B cell (primary cell): ENCODE results near the gene ANXA4. TPM values are rescaled to one million over a fixed set of nuclear protein-coding genes. Genes with fewer than 3 reads are reported as not detected.

Source experiments
- ATAC-seq: fragments of 200-7000 bp; cut with Tn5 transposase; one replicate; pipeline ENCODE4 v1.10.0; 2021; ENCODE audit warnings: low read depth, mild to moderate bottlenecking, moderate number of reproducible peaks, moderate library complexity
- CTCF ChIA-PET: fragments of 350-600 bp; sonication (Branson Sonifier 250); formaldehyde crosslinking; loops from one replicate; lab custom pipeline; 2021; ENCODE audit warnings: antibody characterized with exemption, inconsistent platforms; lab: Charles Lee
- POLR2A ChIA-PET: fragments of 350-600 bp; sonication (Branson Sonifier 250); formaldehyde crosslinking; loops from one replicate; lab custom pipeline; 2021; ENCODE audit warnings: antibody characterized with exemption; lab: Charles Lee
- DNase-seq: peaks from one replicate; pipeline ENCODE4 v3.0.0; 2013
- H2AFZ ChIP-seq: 2 replicates; pipeline ENCODE4 v1.6.1; 2012; ENCODE audit warnings: mild to moderate bottlenecking, low read depth, low read length; ENCODE audit not compliant: insufficient read depth, poor library complexity, severe bottlenecking
- H3K27ac ChIP-seq, 2 donors: 1 replicate in 1 of 2; 2 replicates in 1 of 2; pipeline ENCODE4 v1.5.1; 2012 to 2013; ENCODE audit warnings: low read length in 2 of 2, mild to moderate bottlenecking in 2 of 2, moderate library complexity in 1 of 2
- H3K27me3 ChIP-seq, 4 experiments: fragments of 200-600 bp in 1 of 4; sonication (generic) in 1 of 4; replicated peaks in 1 of 4; 1 replicate in 2 of 4; 2 replicates in 2 of 4; pipeline versions ENCODE4 v1.6.1 to v1.7.0; 2013 to 2016; ENCODE audit warnings: low read length in 3 of 4, mild to moderate bottlenecking in 2 of 4, mixed read lengths in 1 of 4, moderate library complexity in 1 of 4; ENCODE audit not compliant: insufficient read depth in 4 of 4, control insufficient read depth in 3 of 4; ENCODE audit errors: control extremely low read depth in 1 of 4
- H3K36me3 ChIP-seq, 2 experiments: replicated peaks in 1 of 2; 1 replicate in 1 of 2; 2 replicates in 1 of 2; pipeline versions ENCODE4 v1.6.1 to v1.7.1; 2013; ENCODE audit warnings: low read length in 1 of 2; ENCODE audit not compliant: insufficient read depth in 2 of 2, control insufficient read depth in 1 of 2; ENCODE audit errors: control extremely low read depth in 1 of 2, extremely low read depth in 1 of 2
- H3K4me1 ChIP-seq, 2 donors: fragments of 200-600 bp in 1 of 2; sonication (generic) in 1 of 2; 1 replicate in 1 of 2; 2 replicates in 1 of 2; pipeline versions ENCODE4 v1.5.1 to v1.6.1; 2013 to 2017; ENCODE audit warnings: low read length in 2 of 2; ENCODE audit not compliant: control insufficient read depth in 2 of 2, insufficient read depth in 2 of 2
- H3K4me2 ChIP-seq: replicated peaks from 2 replicates; pipeline ENCODE3; 2012; ENCODE audit warnings: mild to moderate bottlenecking, low read depth, low read length; ENCODE audit not compliant: poor library complexity, severe bottlenecking
- H3K4me3 ChIP-seq, 5 experiments: fragments of 200-600 bp in 1 of 5; sonication (generic) in 1 of 5; 1 replicate in 3 of 5; 2 replicates in 2 of 5; pipeline versions ENCODE4 v1.5.1 to v1.7.0; 2011 to 2016; ENCODE audit warnings: low read length in 4 of 5, mild to moderate bottlenecking in 4 of 5, low read depth in 2 of 5, control low read depth in 1 of 5, moderate library complexity in 1 of 5; ENCODE audit not compliant: insufficient read depth in 1 of 5; ENCODE audit errors: control extremely low read depth in 1 of 5, extremely low read depth in 1 of 5
- H3K79me2 ChIP-seq: fragments of 200-600 bp; sonication (generic); one replicate; pipeline ENCODE4 v1.6.0; 2016; ENCODE audit warnings: low read length; ENCODE audit not compliant: control insufficient read depth, insufficient read depth
- H3K9ac ChIP-seq: fragments of 200-600 bp; sonication (generic); 2 replicates; pipeline ENCODE4 v1.6.1; 2017; ENCODE audit warnings: mild to moderate bottlenecking, low read length, moderate library complexity
- H3K9me3 ChIP-seq, 3 donors: one replicate each; pipeline versions ENCODE4 v1.6.1 to v1.7.1; 2013; ENCODE audit warnings: low read length in 2 of 3; ENCODE audit not compliant: control insufficient read depth in 2 of 3, insufficient read depth in 1 of 3; ENCODE audit errors: control extremely low read depth in 1 of 3
- H4K20me1 ChIP-seq: 2 replicates; pipeline ENCODE4 v1.6.0; 2012; ENCODE audit warnings: mild to moderate bottlenecking, low read length; ENCODE audit not compliant: insufficient read depth, control insufficient read depth, poor library complexity, severe bottlenecking
- H3K27ac Mint-ChIP-seq: one replicate; pipeline ENCODE4 v1.8.0; 2021; ENCODE audit warnings: mixed read lengths
- H3K27me3 Mint-ChIP-seq: one replicate; pipeline ENCODE4 v1.8.0; 2021; ENCODE audit warnings: mixed read lengths
- H3K4me1 Mint-ChIP-seq: one replicate; pipeline ENCODE4 v1.8.0; 2021; ENCODE audit warnings: mixed read lengths
- H3K4me3 Mint-ChIP-seq: one replicate; pipeline ENCODE4 v1.8.0; 2021; ENCODE audit warnings: mixed read lengths
- H3K9me3 Mint-ChIP-seq: one replicate; pipeline ENCODE4 v1.8.0; 2022; ENCODE audit warnings: mixed read lengths; ENCODE audit not compliant: insufficient read depth
- CTCF ChIP-seq: fragments of 200-600 bp; IDR thresholded peaks from one replicate; pipeline ENCODE4 v1.8.0; 2022; ENCODE audit warnings: antibody characterized with exemption, mild to moderate bottlenecking
- EZH2 ChIP-seq: IDR thresholded peaks from 2 replicates; pipeline ENCODE4 v1.6.1; 2012; ENCODE audit warnings: borderline replicate concordance, low read depth, mild to moderate bottlenecking, moderate library complexity, low read length; ENCODE audit not compliant: insufficient read depth, poor library complexity, severe bottlenecking
- WGBS: methylation state at CpG from one replicate; pipeline ENCODE4 v1.1.5; 2013; ENCODE audit warnings: missing lambda C conversion rate; ENCODE audit not compliant: insufficient coverage; 5-methylcytosine and 5-hydroxymethylcytosine counted together
- intact Hi-C: fragments of 100-400 bp; cut with micrococcal nuclease; formaldehyde crosslinking; loops from one replicate; pipeline ENCODE4 v1.10.0; 2022
- polyA plus RNA-seq: library from polyadenylated mRNA; depleted of rRNA; stranded (reverse); fragments of >200 nt; gene quantifications from 2 replicates; pipeline ENCODE4 v1.2.3, GENCODE V29; 2012
- total RNA-seq, 2 donors: library from RNA; stranded (reverse); fragments of 120-200 nt in 1 of 2; gene quantifications; 1 replicate in 1 of 2; 2 replicates in 1 of 2; pipeline versions ENCODE4 v1.2.3 to v1.2.4, GENCODE V29; 2013 to 2022

Gene ANXA4
- total and polyA plus RNA-seq, 2 donors (not counting 1 experiment from before 2014, with no cell fraction given): 28.4 to 61.7 TPM

GRCh38 chr2:69785358-69785757 lies 43.4 kb downstream of the ANXA4 start:
- H3K4me2 ChIP-seq: no peak overlapping the region
- H3K9me3 ChIP-seq: no peaks in the 10 kb centered on the region
- no peak for ATAC-seq
- Mint-ChIP-seq H3K4me1 (peaks cover 46% of the 10 kb centered on the region), H3K27ac (no peak overlapping the region), H3K4me3 (no peak overlapping the region), H3K9me3 (no peaks in the 10 kb centered on the region), H3K27me3 (no peaks in the 10 kb centered on the region)
- peaks cover 5% of the 10 kb centered on the region for H3K79me2 ChIP-seq
- no peaks in the 10 kb centered on the region for H3K27me3 ChIP-seq
- no CpG with 5 or more reads among the region's 2 CpGs for WGBS
- no peaks in the 10 kb centered on the region for H4K20me1 ChIP-seq
- H3K4me1 ChIP-seq: peaks cover 34 to 47% of the 10 kb centered on the region in 2 donors
- TF ChIP-seq EZH2: no peak
- no peak for TF ChIP-seq CTCF
- DNase-seq: no peak
- POLR2A ChIA-PET: no interaction called here
- peaks cover 2 to 5% of the 10 kb centered on the region in 2 experiments for H3K36me3 ChIP-seq
- intact Hi-C loops: no loop called here
- H3K9ac ChIP-seq: no peak overlapping the region
- H3K4me3 ChIP-seq: no peak overlapping the region
- CTCF ChIA-PET: interaction anchor here (0.9 to 2.1 kb wide), 4 partner anchors 10 to 42 kb away, joined by 3 to 8 read pairs (median 3); no protein-coding TSS in a partner anchor
- no peak overlapping the region for H2AFZ ChIP-seq
- H3K27ac ChIP-seq: no peak overlapping the region

- ATAC-seq: no peak
- intact Hi-C loops: no loop called here
- Histone ChIP-seq H3K4me1 (peaks cover 42 to 51% of the 10 kb centered on the region in 2 donors), H3K27me3 (no peaks in the 10 kb centered on the region), H3K36me3 (peaks cover 2 to 5% of the 10 kb centered on the region in 2 experiments), H2AFZ (no peak overlapping the region), H3K79me2 (peaks cover 5% of the 10 kb centered on the region), H3K4me3 (no peak overlapping the region), H3K27ac (no peak overlapping the region), H3K9me3 (no peaks in the 10 kb centered on the region), H3K9ac (no peak overlapping the region), H3K4me2 (no peak overlapping the region), H4K20me1 (no peaks in the 10 kb centered on the region)
- WGBS: 100% methylated on average over 2 of the region's 4 CpGs
- TF ChIP-seq CTCF: no peak
- TF ChIP-seq EZH2: no peak
- POLR2A ChIA-PET: no interaction called here
- DNase-seq: no peak
- peaks cover 48% of the 10 kb centered on the region for H3K4me1 Mint-ChIP-seq
- H3K4me3 Mint-ChIP-seq: no peak overlapping the region
- H3K9me3 Mint-ChIP-seq: no peaks in the 10 kb centered on the region
- H3K27me3 Mint-ChIP-seq: no peaks in the 10 kb centered on the region
- no peak overlapping the region for H3K27ac Mint-ChIP-seq
- CTCF ChIA-PET: interaction anchor here (0.9 to 2.1 kb wide), 4 partner anchors 10 to 43 kb away, joined by 3 to 8 read pairs (median 3); no protein-coding TSS in a partner anchor
Observed at GRCh38 chr2:69786052-69786560, 44.2 kb downstream of the ANXA4 start.
